Measurements from ENCODE around the gene GIPC1.
A peak's percentile ranks its signal among the peaks of the same experiment; 100 is the strongest.

The GIPC1 gene

DNA sequence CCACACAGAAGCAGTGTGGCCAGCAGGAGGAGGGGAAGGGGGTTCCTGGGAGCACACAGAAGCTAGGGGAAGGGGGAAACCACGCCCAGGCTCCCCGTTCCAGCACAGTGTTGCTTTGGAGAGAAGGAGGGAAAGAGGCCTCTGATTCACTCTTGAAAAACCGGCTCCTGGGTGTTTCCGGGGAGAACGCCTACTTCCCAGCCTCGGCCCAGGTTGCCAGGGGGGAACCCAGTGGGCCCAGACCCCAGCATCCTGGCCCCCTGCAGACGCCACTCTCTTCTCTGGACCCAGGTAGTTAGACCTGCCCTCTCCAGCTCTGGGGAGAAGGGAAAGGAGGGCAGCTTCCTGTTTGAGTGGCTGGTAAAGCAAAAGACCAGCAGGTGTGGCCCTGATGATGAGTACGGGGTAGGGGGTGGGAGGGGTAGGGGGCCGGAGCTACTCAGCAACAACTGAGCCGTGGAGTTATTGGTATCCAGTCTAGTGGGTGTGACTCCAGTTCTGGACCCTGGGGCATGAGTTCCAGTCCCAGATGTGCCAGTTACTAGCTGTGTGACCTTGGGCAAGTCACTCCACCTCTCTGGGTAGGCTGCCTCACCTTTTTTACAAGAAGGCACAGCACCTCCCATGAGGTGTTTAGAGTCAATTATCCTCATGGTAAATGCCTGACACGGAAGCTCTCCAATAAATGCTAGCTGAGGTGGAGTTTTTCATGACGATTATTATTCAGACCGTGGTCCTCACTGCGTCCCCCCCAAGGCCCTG lies 836 bp downstream of the GIPC1 start:
- DNase-seq (ENCODE audit: low read depth in 2 of 2, low spot score in 1 of 2), result no peak

DNA sequence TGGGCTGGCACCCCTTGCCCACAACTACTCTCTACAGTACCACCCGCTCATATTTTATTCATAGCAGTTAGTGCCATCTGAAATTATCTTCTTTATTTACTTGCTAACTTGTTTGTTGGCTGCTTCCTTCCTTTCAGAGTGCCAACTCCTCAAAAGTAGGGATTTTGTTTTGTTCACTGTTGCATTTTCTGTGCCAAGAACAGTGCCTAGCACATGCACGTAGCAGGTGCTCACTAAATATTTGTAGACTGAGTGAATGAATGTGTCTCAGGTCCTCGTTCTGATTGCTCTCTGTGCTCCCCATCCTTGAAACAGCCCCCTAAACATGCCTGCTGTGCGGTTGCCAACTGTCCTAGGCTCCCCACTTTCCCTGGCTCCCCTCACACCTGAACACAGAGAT lies 1.5 kb downstream of the GIPC1 start:
- no peak for DNase-seq (ENCODE audit: low read depth in 2 of 2, low spot score in 1 of 2)

- DNase-seq (ENCODE audit: low read depth in 2 of 2, low spot score in 1 of 2), result no peak
Observed at GRCh38 chr19:14492756-14493337, 3.1 kb downstream of the GIPC1 start.

GRCh38 chr19:14487370-14488125 lies 8.4 kb downstream of the GIPC1 start:
- DNase-seq (ENCODE audit: low read depth in 2 of 2, low spot score in 1 of 2), result no peak

- no peak for DNase-seq (ENCODE audit: low read depth in 2 of 2, low spot score in 1 of 2)
Observed at GRCh38 chr19:14482172-14482941, 13.6 kb downstream of the GIPC1 start.

GRCh38 chr19:14480700-14481079 lies 15.2 kb downstream of the GIPC1 start:
- DNase-seq (ENCODE audit: low read depth in 2 of 2, low spot score in 1 of 2), result no peak

GRCh38 chr19:14479975-14480699 lies 15.8 kb downstream of the GIPC1 start:
- peak in 1 of 2 donors; percentile 38 for DNase-seq (ENCODE audit: low read depth in 2 of 2, low spot score in 1 of 2)

GRCh38 chr19:14479309-14479974 lies 16.5 kb downstream of the GIPC1 start:
- no peak for DNase-seq (ENCODE audit: low read depth in 2 of 2, low spot score in 1 of 2)

- DNase-seq (ENCODE audit: low read depth in 2 of 2, low spot score in 1 of 2), result no peak
Observed at GRCh38 chr19:14478113-14478545, 17.8 kb downstream of the GIPC1 start.

- DNase-seq (ENCODE audit: low read depth in 2 of 2, low spot score in 1 of 2), result no peak
Observed at GRCh38 chr19:14477418-14478112, 18.4 kb downstream of the GIPC1 start.

DNA sequence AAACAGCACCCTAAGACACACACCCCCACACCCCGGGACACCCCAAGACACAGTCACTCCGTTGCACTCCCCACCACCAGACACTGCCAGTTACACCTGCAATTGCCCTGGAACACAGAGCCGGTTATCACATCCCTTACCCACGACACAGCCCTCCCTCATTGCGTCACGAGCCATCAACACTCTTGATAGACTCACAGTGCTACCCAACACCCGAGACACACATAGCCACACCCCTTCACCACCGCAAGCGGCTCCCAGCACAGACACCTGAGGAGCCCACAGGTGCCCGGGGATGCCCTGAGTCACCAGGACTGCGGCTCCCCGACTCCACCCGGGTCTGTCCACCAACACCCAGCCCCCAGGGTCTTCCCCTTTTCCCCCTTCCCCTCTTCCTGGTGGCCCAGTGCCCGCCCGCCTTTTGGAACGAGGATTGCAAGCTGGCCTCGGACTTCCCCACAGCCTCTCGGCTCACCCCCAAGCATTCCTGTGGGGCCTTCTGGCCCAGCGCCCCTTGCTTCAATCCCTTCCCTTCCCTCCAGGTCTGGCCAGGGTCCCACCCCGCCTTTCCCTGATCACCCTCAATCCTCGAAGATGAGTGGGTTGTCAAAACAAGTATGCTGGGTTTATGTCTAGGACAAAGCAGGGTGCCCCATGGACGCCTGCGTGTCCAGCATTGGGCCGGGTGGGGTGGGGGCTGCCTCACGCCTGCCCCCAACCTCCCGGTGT lies 19.1 kb downstream of the GIPC1 start:
- DNase-seq (ENCODE audit: low read depth in 2 of 2, low spot score in 1 of 2), result peak in 1 of 2 donors; percentile 13

DNA sequence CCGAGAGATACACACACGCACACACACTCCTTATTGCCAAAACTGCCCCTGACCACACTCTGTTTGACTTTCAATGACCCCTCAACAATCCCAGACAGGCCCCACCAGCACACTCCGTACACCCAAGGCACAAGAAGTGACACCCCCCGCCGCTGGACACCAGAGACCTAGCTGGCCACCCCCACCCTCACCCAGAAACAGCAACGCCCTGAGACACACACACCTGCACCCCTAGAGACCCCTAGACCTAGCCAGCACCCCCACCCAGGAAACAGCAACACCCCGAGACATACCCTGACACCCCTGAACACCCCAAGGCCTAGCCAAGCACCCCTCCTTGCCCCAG lies 19.6 kb downstream of the GIPC1 start:
- DNase-seq (ENCODE audit: low read depth in 2 of 2, low spot score in 1 of 2), result no peak

- no peak for DNase-seq (ENCODE audit: low read depth in 2 of 2, low spot score in 1 of 2)
Observed at GRCh38 chr19:14475251-14476073, 20.5 kb downstream of the GIPC1 start, which contains the start of gene PTGER1. TSS of gene PTGER1 (minus strand) at chr19:14475354. CDS start at chr19:14474320, 1,034 bp downstream.

DNA sequence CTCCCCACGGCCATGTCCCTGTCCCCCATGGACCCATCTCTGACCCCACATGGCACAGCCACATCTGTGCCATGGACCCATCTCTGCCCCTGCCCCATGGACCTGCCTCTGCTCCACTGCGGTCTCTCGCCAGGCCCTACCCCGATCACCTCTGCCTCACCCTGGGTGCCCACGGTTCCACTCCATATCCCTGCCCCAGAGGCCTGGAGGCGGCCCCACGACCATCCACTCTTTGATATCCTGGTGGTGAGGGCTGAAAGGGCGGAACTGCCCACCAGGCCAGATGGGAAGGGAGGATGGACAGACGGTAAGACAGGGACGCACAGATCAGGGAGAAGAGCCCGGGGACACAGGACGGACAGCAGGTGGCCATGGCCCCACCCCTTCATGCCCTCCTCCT lies 21.1 kb downstream of the GIPC1 start:
- no peak for DNase-seq (ENCODE audit: low read depth in 2 of 2, low spot score in 1 of 2)

- DNase-seq (ENCODE audit: low read depth in 2 of 2, low spot score in 1 of 2), result no peak
Observed at GRCh38 chr19:14473978-14474578, 21.8 kb downstream of the GIPC1 start.

DNA sequence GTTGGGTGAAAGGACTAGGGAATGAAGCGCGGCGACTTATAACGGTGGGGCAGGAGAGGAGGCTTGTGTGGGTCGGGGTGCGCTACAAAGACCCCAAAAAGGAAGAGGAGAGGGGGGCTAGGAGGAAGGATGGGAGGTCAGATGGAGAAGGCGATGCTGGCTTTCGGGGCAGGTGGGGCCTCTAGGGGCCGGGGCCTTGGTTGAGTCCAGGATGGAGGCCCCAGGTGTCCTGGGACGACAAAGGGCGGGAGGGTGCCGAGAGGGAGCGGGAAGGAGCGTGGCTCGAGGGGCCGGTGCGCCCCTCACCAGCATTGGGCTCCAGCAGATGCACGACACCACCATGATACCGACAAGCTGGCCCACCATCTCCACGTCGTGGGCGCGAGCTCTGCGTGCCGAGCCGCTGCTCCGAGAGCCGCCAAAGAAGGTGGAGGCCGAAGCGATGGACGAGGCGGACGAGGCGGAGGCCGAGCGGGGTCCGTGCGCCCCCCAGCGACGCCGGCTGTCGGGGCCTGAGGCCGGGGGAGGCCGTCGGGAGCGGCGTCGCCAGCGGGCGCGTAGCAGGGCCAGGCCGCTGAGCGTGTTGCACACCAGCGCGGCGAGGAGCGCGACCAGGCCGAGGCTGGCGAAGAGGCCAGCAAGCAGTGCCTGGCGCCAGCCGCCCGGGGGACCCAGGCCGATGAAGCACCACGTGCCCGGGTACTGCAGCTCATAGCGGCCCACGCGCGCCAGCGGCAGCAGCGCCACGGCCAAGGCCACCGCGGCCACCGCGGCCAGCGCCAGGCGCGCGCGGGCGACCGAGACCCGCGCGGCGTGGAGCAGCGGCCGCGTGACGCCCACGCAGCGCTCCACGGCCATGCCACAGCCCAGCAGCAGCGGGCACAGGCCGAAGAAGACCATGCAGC lies 22.6 kb downstream of the GIPC1 start:
- no peak for DNase-seq (ENCODE audit: low read depth in 2 of 2, low spot score in 1 of 2)
